NB4 (cell line): Measurements from ENCODE around the gene WNT9A.

ENCODE experiments used
- DNase-seq: peaks from one replicate; pipeline ENCODE4 v3.0.0; 2010; ENCODE audit warnings: low read depth
- H3K4me3 ChIP-seq: one replicate; pipeline ENCODE4 v1.5.1; 2011; ENCODE audit warnings: mild to moderate bottlenecking, low read depth, low read length, moderate library complexity
- MYC ChIP-seq: IDR thresholded peaks from 2 replicates; pipeline ENCODE4 v1.6.1; 2011; ENCODE audit warnings: low read depth, low read length
- POLR2A ChIP-seq: IDR thresholded peaks from 2 replicates; pipeline ENCODE4 v1.6.1; 2011; ENCODE audit warnings: mild to moderate bottlenecking; ENCODE audit not compliant: insufficient read length; ENCODE audit errors: extremely low read depth
- TF ChIP-seq, protein P1 (sequence below): IDR thresholded peaks from one replicate; pipeline ENCODE4 v1.5.1; 2012; ENCODE audit warnings: low read depth, low read length
- TF ChIP-seq, protein P2 (sequence below): IDR thresholded peaks from 2 replicates; pipeline ENCODE4 v1.6.1; 2011; ENCODE audit warnings: low read depth, low read length

WNT9A gene

DNA sequence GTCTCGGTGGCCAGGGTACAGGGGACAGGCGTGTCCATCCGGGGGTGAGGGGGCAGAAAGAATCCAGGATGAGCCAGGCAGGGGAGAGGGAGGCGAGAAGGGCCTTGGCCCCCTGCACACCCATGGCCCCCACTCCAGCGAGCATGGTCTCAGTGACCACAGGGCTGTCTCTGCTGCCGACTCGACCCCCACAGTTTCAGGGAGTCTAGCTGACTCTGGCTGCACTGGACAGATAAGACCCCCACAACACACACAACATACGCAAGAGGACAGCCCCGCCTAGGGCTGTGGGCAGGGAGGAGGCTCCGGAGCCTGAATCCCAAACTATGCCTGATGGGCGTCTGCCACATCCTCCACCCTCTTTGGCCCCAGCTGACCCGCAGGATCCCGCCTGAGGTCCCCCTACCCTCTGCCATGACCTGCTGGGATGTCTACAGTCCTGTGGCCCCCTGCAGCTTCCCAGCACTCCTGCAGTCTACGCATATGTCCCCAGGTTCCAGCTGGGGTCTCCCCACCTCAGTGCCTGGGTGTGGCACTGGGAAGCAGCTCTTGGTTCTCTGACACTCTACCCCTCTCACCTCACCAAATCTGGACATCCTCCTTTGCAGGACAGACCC, 22.0 kb downstream of the WNT9A start:
- TF ChIP-seq, protein P1, sequence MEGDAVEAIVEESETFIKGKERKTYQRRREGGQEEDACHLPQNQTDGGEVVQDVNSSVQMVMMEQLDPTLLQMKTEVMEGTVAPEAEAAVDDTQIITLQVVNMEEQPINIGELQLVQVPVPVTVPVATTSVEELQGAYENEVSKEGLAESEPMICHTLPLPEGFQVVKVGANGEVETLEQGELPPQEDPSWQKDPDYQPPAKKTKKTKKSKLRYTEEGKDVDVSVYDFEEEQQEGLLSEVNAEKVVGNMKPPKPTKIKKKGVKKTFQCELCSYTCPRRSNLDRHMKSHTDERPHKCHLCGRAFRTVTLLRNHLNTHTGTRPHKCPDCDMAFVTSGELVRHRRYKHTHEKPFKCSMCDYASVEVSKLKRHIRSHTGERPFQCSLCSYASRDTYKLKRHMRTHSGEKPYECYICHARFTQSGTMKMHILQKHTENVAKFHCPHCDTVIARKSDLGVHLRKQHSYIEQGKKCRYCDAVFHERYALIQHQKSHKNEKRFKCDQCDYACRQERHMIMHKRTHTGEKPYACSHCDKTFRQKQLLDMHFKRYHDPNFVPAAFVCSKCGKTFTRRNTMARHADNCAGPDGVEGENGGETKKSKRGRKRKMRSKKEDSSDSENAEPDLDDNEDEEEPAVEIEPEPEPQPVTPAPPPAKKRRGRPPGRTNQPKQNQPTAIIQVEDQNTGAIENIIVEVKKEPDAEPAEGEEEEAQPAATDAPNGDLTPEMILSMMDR: no peak
- no peak for TF ChIP-seq MYC
- no peak for DNase-seq
- H3K4me3 ChIP-seq: no peak overlapping the region

DNA sequence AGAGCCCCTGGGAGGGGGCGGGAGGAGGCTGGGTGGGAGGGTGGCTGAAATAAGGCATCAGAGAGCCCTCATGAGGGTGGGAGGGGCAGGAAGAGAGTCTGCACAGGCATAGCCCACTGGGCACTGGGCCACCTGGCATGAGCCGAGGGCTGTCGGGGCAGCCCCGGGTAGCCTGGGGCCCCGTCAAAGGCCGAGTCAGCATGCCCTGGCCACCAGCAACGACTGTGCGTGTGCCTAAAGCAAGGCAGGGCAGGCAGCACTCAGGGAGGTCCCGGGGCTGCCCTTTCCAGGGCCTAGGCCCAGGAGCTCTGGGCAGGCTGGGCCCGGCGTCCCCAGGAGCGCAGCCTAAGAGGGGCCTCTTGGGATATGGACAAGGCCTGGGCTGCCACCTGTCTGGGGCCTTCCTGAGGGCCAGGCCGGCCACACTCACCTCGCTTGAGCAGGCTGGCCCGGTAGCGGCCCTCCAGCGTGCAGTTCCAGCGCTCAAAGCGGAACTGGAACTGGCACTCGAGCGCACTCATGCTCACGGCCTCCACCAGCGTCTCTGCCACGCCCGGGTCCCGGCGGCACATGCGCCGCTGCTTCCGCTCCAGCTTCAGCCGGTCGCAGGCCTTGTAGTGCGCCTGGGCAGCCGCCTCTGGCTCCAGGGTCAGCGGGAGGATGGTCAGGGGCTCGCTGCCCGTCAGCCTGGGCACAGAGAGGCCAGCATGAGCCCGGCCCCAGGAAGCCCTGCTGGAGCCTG, 22.7 kb downstream of the WNT9A start:
- H3K4me3 ChIP-seq: no peak overlapping the region
- TF ChIP-seq, protein P1: no peak
- TF ChIP-seq POLR2A: no peak
- DNase-seq: no peak

DNA sequence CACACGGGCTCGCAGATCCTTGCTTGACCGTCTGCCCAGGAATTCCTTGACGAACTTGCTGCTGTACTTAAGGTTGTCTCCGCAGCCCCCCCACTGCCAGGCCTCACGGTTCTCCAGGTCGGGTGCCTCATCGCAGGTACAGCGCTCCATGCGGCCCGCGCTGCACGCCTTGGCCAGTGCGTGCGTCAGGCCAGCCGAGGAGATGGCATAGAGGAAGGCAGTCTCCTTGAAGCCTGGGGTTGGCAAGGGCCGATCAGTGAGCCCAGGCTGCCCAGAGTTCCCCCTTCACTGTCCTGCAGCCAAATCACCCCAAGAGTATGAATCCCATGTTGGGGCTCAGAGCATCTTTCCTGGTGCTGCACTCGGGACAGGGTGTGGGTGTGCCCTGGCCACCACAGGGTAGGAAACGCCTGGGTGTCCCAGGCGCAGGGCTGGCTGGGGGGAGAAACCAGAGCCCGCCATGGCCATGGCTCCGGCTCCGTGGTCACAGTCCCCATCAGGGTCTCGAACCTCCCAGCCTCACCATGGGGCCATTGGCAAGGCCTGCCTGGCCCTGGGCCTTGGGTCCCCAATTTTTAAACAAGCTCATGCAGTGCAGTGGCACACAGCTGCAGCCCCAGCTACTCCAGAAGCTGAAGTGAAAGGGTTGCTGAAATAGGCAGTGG, 23.4 kb downstream of the WNT9A start:
- TF ChIP-seq MYC (no peak), POLR2A (no peak)
- TF ChIP-seq, protein P2, sequence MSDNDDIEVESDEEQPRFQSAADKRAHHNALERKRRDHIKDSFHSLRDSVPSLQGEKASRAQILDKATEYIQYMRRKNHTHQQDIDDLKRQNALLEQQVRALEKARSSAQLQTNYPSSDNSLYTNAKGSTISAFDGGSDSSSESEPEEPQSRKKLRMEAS: no peak
- TF ChIP-seq, protein P1: no peak
- no peak for DNase-seq
- H3K4me3 ChIP-seq: no peak overlapping the region

DNA sequence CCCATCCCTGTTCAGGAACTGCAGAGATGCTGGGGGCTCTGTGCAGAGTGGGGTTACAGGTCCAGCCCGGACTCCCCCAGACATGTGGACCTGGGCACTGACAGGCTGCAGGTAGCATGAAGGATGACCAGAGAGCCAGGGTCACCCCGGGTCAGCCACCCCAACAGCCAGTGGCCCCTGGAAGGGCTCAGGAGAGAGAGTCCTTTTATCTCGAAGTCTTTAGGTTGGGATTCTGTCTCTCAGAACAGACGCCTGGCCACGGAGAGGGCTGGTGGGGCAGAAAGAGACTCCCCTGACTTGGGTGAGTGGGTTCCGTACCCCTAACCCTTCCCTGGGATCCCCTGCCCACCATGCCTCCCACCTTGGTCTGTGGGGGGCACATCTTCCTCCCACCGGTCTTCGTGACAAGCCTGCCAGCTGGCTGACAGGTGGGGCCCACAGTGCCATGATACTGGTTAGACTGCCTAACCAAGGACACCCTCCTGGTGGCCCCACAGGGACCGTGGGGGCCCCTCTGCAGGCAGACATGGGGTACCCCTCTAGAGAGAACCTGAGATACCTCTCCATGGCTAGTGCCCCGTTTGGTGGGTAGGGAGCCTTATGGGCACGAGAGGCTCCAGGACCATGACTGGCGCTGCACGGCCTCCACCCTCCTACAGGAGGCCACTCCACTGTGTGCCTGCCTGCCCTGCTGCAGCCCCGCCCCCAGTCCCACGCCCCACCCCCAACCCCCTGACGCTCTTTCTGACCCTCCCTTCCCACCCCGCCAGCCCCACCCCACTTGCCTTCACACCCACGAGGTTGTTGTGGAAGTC, 24.2 kb downstream of the WNT9A start:
- DNase-seq: no peak
- H3K4me3 ChIP-seq: no peak overlapping the region
- TF ChIP-seq, protein P1: no peak
- TF ChIP-seq POLR2A (no peak), MYC (no peak)

DNA sequence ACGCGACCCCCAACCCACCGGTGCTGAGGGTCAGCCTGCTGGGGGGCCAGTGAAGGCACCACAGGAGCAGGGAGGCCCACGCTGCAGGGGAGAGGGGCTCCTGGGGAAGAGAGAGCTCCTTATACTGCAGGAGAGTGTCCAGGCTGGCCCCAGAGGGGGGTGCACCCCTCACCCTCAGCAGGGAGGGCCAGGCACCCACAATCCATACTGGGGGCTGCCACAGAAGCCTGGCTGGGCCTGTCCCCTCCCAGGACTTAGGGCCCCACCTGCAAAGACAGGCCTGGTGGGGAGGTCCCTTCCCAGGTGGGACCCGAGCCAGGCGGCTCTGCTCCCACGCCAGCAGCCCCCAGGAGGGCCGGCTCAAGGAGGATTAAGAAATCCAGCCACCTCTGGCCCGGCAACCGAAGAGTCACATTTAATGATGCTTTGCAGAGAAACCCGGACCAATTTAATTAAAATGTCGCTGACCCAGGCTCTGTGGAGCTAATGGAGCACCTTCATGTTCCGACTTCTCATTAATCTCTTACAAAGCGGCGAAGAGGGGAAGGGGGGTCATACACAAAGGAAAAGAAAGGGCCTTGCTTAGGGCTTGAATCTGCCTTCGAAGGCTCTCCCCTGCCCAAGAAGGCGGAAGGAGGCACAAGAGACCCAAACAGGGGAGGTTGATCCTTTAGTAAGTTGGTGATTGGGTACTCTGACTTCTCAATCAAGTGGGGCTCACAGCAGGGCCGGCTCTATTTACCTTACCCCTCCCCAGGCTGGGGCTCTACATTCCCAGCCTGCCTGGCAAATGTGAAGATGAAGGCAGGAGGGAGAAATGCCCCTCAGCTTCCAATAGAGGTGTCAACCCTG, 25.0 kb downstream of the WNT9A start:
- H3K4me3 ChIP-seq: no peak overlapping the region
- DNase-seq: no peak
- TF ChIP-seq, protein P1: no peak
- TF ChIP-seq POLR2A: no peak
